GM19035 (cell line): ENCODE results near the gene PPP1R8.
"Not testable (repeated sequence)": the region's sequence is repeated elsewhere in the genome, so short reads cannot be mapped to it uniquely, and the experiment has no call there.

Experiments used
- ATAC-seq: cut with Tn5 transposase; IDR thresholded peaks from one replicate; pipeline ENCODE4 v1.9.1; 2021; ENCODE audit not compliant: unreplicated experiment

Gene PPP1R8

GRCh38 chr1:27830621-27831440 is at the start of gene PPP1R8:
Gene PPP1R8, plus strand, starts transcription at chr1:27830782. Its CDS starts 54 bp downstream, at chr1:27830836.
- peak; percentile 96 for ATAC-seq

GRCh38 chr1:27782950-27783349 is 47.6 kb upstream of the PPP1R8 start:
- ATAC-seq = no peak

GRCh38 chr1:27784700-27785099 is 45.9 kb upstream of the PPP1R8 start:
- no peak for ATAC-seq

GRCh38 chr1:27785781-27786455 is 44.7 kb upstream of the PPP1R8 start:
- ATAC-seq = no peak

GRCh38 chr1:27787895-27788294 is 42.7 kb upstream of the PPP1R8 start:
- no peak for ATAC-seq

GRCh38 chr1:27789540-27790041 is 41.0 kb upstream of the PPP1R8 start:
- ATAC-seq = no peak

- ATAC-seq = not testable (repeated sequence)
Measured at GRCh38 chr1:27790270-27790669, 40.3 kb upstream of the PPP1R8 start.

GRCh38 chr1:27795601-27796000 is 35.0 kb upstream of the PPP1R8 start:
- ATAC-seq = no peak

GRCh38 chr1:27804791-27805190 is 25.8 kb upstream of the PPP1R8 start:
- ATAC-seq = no peak

- ATAC-seq = no peak
Measured at GRCh38 chr1:27806758-27807157, 23.8 kb upstream of the PPP1R8 start.

GRCh38 chr1:27807385-27807784 is 23.2 kb upstream of the PPP1R8 start:
- ATAC-seq = no peak

GRCh38 chr1:27808131-27808530 is 22.5 kb upstream of the PPP1R8 start:
- ATAC-seq = not testable (repeated sequence)

- ATAC-seq = no peak
Measured at GRCh38 chr1:27809883-27810282, 20.7 kb upstream of the PPP1R8 start.

GRCh38 chr1:27811741-27812500 is 18.7 kb upstream of the PPP1R8 start:
- ATAC-seq = no peak

GRCh38 chr1:27816921-27817630 is 13.5 kb upstream of the PPP1R8 start:
- no peak for ATAC-seq

GRCh38 chr1:27821761-27822315 is 8.7 kb upstream of the PPP1R8 start:
- no peak for ATAC-seq

- no peak for ATAC-seq
Measured at GRCh38 chr1:27823784-27824183, 6.8 kb upstream of the PPP1R8 start.

- ATAC-seq = no peak
Measured at GRCh38 chr1:27824411-27824810, 6.2 kb upstream of the PPP1R8 start.

GRCh38 chr1:27829339-27829960 is 1.1 kb upstream of the PPP1R8 start:
- not testable (repeated sequence) for ATAC-seq
